HepG2 (cell line): ENCODE data around the gene SMAD2. TPM values are rescaled to one million over a fixed set of nuclear protein-coding genes. Genes with fewer than 3 reads are reported as not detected.

Source experiments
- ATAC-seq: fragments of 200-7000 bp; cut with Tn5 transposase; 3 replicates; pipeline ENCODE4 v1.9.1; 2020; ENCODE audit warnings: mild to moderate bottlenecking, moderate library complexity
- BruUV-seq: library from RNA; stranded (reverse); fragments of 400-500 nt; replicated peaks from 2 replicates; lab custom pipeline; 2021; lab: Mats Ljungman, UMichigan
- CTCF ChIA-PET: fragments of 300-600 bp; formaldehyde crosslinking; extraction: SDS; loops from one replicate; lab custom pipeline; 2021; ENCODE audit warnings: low total read pairs, inconsistent platforms, low intra/inter-chr PET ratio; lab: Yijun Ruan, JAX
- POLR2A ChIA-PET: fragments of 350-600 bp; sonication (Branson Sonifier 250); formaldehyde crosslinking; loops from one replicate; lab custom pipeline; 2020; ENCODE audit warnings: antibody characterized with exemption, inconsistent platforms; lab: Yijun Ruan, JAX
- DNase-seq: peaks from one replicate; pipeline ENCODE4 v3.0.0-alpha.2; 2015; ENCODE audit warnings: low spot score
- FAIRE-seq: peaks from 3 replicates; lab custom pipeline; 2011; peaks lifted over from hg19 to GRCh38; lab: Jason Lieb, UNC
- H2AFZ ChIP-seq: one replicate; pipeline ENCODE4 v1.6.1; 2011; ENCODE audit warnings: low read length, inconsistent platforms
- H3K27ac ChIP-seq: fragments of 300-600 bp; 3 replicates; pipeline ENCODE4 v1.8.0; 2011; ENCODE audit warnings: mixed run types, mild to moderate bottlenecking, mixed read lengths, low read length, inconsistent platforms; ENCODE audit not compliant: insufficient read depth; ENCODE audit errors: extremely low read length
- H3K27me3 ChIP-seq, 2 experiments: fragments of 200-600 bp in 1 of 2; 2 replicates in 1 of 2; 3 replicates in 1 of 2; pipeline versions ENCODE4 v1.6.0 to v1.8.0; 2011; ENCODE audit warnings: low read length in 2 of 2, mild to moderate bottlenecking in 2 of 2, moderate library complexity in 2 of 2, inconsistent platforms in 1 of 2; ENCODE audit not compliant: insufficient read depth in 2 of 2, control insufficient read depth in 1 of 2
- H3K36me3 ChIP-seq, 2 experiments: fragments of 200-600 bp in 1 of 2; replicated peaks in 1 of 2; 2 replicates in 1 of 2; 3 replicates in 1 of 2; pipeline versions ENCODE4 v1.5.1 to v1.8.0; 2011; ENCODE audit warnings: low read length in 2 of 2, inconsistent platforms in 1 of 2; ENCODE audit not compliant: insufficient read depth in 2 of 2, control insufficient read depth in 1 of 2
- H3K4me1 ChIP-seq: 2 replicates; pipeline ENCODE4 v1.5.1; 2012; ENCODE audit warnings: low read length, inconsistent platforms; ENCODE audit not compliant: insufficient read depth
- H3K4me2 ChIP-seq: 2 replicates; pipeline ENCODE4 v1.6.0; 2011; ENCODE audit warnings: low read depth, low read length, inconsistent platforms
- H3K4me3 ChIP-seq, 3 experiments: fragments of 200-600 bp in 1 of 3; sonication (generic), shearing (Covaris generic) in 1 of 3; replicated peaks in 1 of 3; 2 replicates each; pipeline ENCODE4 v1.5.1; 2011 to 2016; ENCODE audit warnings: low read length in 3 of 3, inconsistent platforms in 2 of 3, low read depth in 2 of 3, mild to moderate bottlenecking in 2 of 3, control low read depth in 1 of 3, mixed read lengths in 1 of 3; ENCODE audit not compliant: insufficient read depth in 1 of 3
- H3K79me2 ChIP-seq: one replicate; pipeline ENCODE4 v1.6.1; 2011; ENCODE audit warnings: low read length, inconsistent platforms; ENCODE audit not compliant: insufficient read depth
- H3K9ac ChIP-seq: 2 replicates; pipeline ENCODE4 v1.6.0; 2011; ENCODE audit warnings: mild to moderate bottlenecking, low read depth, low read length, inconsistent platforms; ENCODE audit not compliant: insufficient read depth
- H3K9me3 ChIP-seq: 2 replicates; pipeline ENCODE4 v1.5.1; 2012; ENCODE audit warnings: mild to moderate bottlenecking, low read length
- H4K20me1 ChIP-seq: 2 replicates; pipeline ENCODE4 v1.6.0; 2011; ENCODE audit warnings: inconsistent platforms, mild to moderate bottlenecking, low read length, moderate library complexity; ENCODE audit not compliant: insufficient read depth
- CBX5 ChIP-seq: sonication (generic); formaldehyde crosslinking; IDR thresholded peaks from 2 replicates; pipeline ENCODE4 v1.4.0; 2020; ENCODE audit warnings: missing genetic modification reagents, borderline replicate concordance
- GLI4 ChIP-seq: sonication (generic); formaldehyde crosslinking; IDR thresholded peaks from 2 replicates; pipeline ENCODE4 v1.5.1; 2020; ENCODE audit warnings: missing genetic modification reagents, mild to moderate bottlenecking, moderate library complexity, borderline replicate concordance
- ZNF207 ChIP-seq: fragments of 450-650 bp; IDR thresholded peaks from 2 replicates; pipeline ENCODE4 v1.6.1; 2016; ENCODE audit warnings: antibody characterized with exemption, borderline replicate concordance
- ZSCAN12 ChIP-seq: sonication (generic); formaldehyde crosslinking; IDR thresholded peaks from 2 replicates; pipeline ENCODE4 v1.9.0; 2021; ENCODE audit warnings: mild to moderate bottlenecking, missing genetic modification reagents
- ZSCAN22 ChIP-seq: sonication (generic); formaldehyde crosslinking; IDR thresholded peaks from 2 replicates; pipeline ENCODE4 v1.4.0; 2020; ENCODE audit warnings: mild to moderate bottlenecking, missing genetic modification reagents
- WGBS: methylation state at CpG from one replicate; pipeline ENCODE4 v1.1.6; 2017; ENCODE audit warnings: low lambda C conversion rate; 5-methylcytosine and 5-hydroxymethylcytosine counted together
- in situ Hi-C: cut with HindIII; loops from 2 replicates; pipeline ENCODE4 v1.10.0; 2017; ENCODE audit warnings: low pct_unique_long_range_greater_than_20kb; ENCODE audit not compliant: extremely low pct_ligation_motif_present
- intact Hi-C: fragments of 100-400 bp; cut with micrococcal nuclease; formaldehyde crosslinking; loops from one replicate; pipeline ENCODE4 v1.10.0; 2022; ENCODE audit not compliant: unreplicated experiment
- polyA plus RNA-seq, 8 experiments: library from polyadenylated mRNA; depleted of rRNA in 3 of 8; stranded (reverse) in 7 of 8; unstranded in 1 of 8; fragments of >200 nt; fragmentation: Illumina TruSeq in 4 of 8; extraction: Trizol in 4 of 8; gene quantifications; 2 replicates each; pipeline versions ENCODE4 v1.2.1 to v1.2.3, GENCODE V29; 2011 to 2016; ENCODE audit warnings: low read depth in 4 of 8, missing spikeins in 1 of 8, mixed read lengths in 1 of 8; ENCODE audit not compliant: insufficient read depth in 1 of 8
- total RNA-seq, 5 experiments: library from RNA; depleted of rRNA; stranded (reverse); fragments of >200 nt; fragmentation: Illumina TruSeq; extraction: Trizol; gene quantifications; 2 replicates each; pipeline ENCODE4 v1.2.3, GENCODE V29; 2016; ENCODE audit warnings: low read depth in 1 of 5
- TF ChIP-seq, protein P1 (sequence below): sonication (generic); formaldehyde crosslinking; IDR thresholded peaks from 2 replicates; pipeline ENCODE4 v1.8.1; 2023; ENCODE audit warnings: mild to moderate bottlenecking, missing genetic modification reagents
- TF ChIP-seq, protein P2 (sequence below): IDR thresholded peaks from 2 replicates; pipeline ENCODE4 v1.6.1; 2018; ENCODE audit warnings: missing genetic modification reagents, mild to moderate bottlenecking, missing compliant biosample characterization
- TF ChIP-seq, protein P3 (sequence below): sonication (generic); formaldehyde crosslinking; IDR thresholded peaks from 2 replicates; pipeline ENCODE4 v1.5.0; 2020; ENCODE audit warnings: missing genetic modification reagents, mild to moderate bottlenecking, borderline replicate concordance
- TF ChIP-seq, protein P4 (sequence below): sonication (generic); formaldehyde crosslinking; IDR thresholded peaks from 2 replicates; pipeline ENCODE4 v1.4.0; 2020; ENCODE audit warnings: missing genetic modification reagents

Gene SMAD2
- total and polyA plus RNA-seq, 2 of the 13 experiments (the other 11 are each of a cell fraction or from before 2014, with no cell fraction given) = 40.2 to 96.2 TPM

DNA sequence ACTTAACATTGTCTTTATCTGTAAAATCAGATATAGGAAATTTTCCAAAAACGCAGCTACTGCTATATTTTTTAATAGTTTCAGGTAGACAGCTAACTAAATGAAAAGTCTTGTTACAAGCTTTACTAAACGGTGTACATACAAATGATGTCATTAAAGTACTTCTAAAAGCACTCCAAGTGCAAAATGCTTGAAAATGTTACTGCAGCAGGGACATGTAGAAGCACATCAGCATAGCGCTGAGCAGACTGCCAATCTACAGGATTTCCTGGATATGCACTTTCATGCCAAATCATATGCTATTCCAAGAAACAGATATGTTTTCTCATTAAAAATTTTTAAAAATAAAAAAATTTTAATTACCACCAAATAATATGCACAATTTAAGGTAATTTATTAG is 61.7 kb downstream of the SMAD2 start (continued):
- TF ChIP-seq ZSCAN22 (CRISPR knock-in tag) = no peak
- TF ChIP-seq, protein P1, sequence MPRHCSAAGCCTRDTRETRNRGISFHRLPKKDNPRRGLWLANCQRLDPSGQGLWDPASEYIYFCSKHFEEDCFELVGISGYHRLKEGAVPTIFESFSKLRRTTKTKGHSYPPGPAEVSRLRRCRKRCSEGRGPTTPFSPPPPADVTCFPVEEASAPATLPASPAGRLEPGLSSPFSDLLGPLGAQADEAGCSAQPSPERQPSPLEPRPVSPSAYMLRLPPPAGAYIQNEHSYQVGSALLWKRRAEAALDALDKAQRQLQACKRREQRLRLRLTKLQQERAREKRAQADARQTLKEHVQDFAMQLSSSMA (CRISPR knock-in tag) = no peak
- TF ChIP-seq, protein P2, sequence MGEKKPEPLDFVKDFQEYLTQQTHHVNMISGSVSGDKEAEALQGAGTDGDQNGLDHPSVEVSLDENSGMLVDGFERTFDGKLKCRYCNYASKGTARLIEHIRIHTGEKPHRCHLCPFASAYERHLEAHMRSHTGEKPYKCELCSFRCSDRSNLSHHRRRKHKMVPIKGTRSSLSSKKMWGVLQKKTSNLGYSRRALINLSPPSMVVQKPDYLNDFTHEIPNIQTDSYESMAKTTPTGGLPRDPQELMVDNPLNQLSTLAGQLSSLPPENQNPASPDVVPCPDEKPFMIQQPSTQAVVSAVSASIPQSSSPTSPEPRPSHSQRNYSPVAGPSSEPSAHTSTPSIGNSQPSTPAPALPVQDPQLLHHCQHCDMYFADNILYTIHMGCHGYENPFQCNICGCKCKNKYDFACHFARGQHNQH (CRISPR knock-in tag) = no peak
- no peak for TF ChIP-seq ZSCAN12 (CRISPR knock-in tag)
- TF ChIP-seq, all 625 proteins: peak for 0

DNA sequence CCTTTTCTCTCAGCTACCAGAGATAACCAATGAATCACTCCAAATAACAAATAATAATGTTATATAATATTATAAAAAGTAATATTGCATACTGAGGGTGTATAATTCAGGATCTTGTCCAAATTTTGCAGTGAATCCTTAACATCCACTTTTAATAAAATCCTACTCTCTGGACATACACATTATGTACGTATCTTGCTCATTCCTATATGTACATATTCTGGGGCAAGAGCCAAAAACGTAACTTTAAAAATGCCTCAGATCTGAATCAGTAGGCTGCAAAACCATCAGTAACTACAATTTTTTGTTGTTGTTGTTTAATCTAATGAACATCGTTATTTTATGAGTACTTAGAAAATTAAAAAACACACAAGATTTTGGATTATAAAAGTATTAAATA is 65.3 kb downstream of the SMAD2 start:
- no peak for DNase-seq
- TF ChIP-seq, protein P3, sequence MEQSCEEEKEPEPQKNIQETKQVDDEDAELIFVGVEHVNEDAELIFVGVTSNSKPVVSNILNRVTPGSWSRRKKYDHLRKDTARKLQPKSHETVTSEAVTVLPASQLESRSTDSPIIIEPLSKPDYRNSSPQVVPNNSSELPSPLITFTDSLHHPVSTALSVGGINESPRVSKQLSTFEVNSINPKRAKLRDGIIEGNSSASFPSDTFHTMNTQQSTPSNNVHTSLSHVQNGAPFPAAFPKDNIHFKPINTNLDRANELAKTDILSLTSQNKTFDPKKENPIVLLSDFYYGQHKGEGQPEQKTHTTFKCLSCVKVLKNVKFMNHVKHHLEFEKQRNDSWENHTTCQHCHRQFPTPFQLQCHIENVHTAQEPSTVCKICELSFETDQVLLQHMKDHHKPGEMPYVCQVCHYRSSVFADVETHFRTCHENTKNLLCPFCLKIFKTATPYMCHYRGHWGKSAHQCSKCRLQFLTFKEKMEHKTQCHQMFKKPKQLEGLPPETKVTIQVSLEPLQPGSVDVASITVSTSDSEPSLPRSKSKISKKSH (CRISPR knock-in tag) = no peak
- TF ChIP-seq, protein P4, sequence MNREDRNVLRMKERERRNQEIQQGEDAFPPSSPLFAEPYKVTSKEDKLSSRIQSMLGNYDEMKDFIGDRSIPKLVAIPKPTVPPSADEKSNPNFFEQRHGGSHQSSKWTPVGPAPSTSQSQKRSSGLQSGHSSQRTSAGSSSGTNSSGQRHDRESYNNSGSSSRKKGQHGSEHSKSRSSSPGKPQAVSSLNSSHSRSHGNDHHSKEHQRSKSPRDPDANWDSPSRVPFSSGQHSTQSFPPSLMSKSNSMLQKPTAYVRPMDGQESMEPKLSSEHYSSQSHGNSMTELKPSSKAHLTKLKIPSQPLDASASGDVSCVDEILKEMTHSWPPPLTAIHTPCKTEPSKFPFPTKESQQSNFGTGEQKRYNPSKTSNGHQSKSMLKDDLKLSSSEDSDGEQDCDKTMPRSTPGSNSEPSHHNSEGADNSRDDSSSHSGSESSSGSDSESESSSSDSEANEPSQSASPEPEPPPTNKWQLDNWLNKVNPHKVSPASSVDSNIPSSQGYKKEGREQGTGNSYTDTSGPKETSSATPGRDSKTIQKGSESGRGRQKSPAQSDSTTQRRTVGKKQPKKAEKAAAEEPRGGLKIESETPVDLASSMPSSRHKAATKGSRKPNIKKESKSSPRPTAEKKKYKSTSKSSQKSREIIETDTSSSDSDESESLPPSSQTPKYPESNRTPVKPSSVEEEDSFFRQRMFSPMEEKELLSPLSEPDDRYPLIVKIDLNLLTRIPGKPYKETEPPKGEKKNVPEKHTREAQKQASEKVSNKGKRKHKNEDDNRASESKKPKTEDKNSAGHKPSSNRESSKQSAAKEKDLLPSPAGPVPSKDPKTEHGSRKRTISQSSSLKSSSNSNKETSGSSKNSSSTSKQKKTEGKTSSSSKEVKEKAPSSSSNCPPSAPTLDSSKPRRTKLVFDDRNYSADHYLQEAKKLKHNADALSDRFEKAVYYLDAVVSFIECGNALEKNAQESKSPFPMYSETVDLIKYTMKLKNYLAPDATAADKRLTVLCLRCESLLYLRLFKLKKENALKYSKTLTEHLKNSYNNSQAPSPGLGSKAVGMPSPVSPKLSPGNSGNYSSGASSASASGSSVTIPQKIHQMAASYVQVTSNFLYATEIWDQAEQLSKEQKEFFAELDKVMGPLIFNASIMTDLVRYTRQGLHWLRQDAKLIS (CRISPR knock-in tag) = no peak
- no peak for TF ChIP-seq GLI4
- TF ChIP-seq CBX5 = no peak
- TF ChIP-seq ZNF207 = no peak
- H3K4me2 ChIP-seq = no peak overlapping the region
- in situ Hi-C loops (no loop called here), intact Hi-C loops (no loop called here)
- no peak overlapping the region for H3K4me3 ChIP-seq
- no peaks in the 10 kb centered on the region for H4K20me1 ChIP-seq
- H3K79me2 ChIP-seq = no peaks in the 10 kb centered on the region
- no peaks in the 10 kb centered on the region for H3K27me3 ChIP-seq
- POLR2A ChIA-PET = no interaction called here
- FAIRE-seq = no peak
- no peak overlapping the region for H2AFZ ChIP-seq
- 96% methylated on average over 3 of the region's 3 CpGs for WGBS
- ATAC-seq = no peak
- no peak overlapping the region for H3K27ac ChIP-seq
- H3K4me1 ChIP-seq = no peaks in the 10 kb centered on the region
- no peaks in the 10 kb centered on the region for H3K9me3 ChIP-seq
- no peak overlapping the region for H3K9ac ChIP-seq
- CTCF ChIA-PET = no interaction called here
- no TSS peak for BruUV-seq
- peaks cover 1 to 44% of the 10 kb centered on the region in 2 experiments for H3K36me3 ChIP-seq
